PC-3 (cell line): Measurements from ENCODE around the gene IL1RAPL1. TPM values are rescaled to one million over a fixed set of nuclear protein-coding genes. Genes with fewer than 3 reads are reported as not detected.

Source experiments
- ATAC-seq: fragments of 200-7000 bp; cut with Tn5 transposase; 2 replicates; pipeline ENCODE4 v1.9.1; 2020; ENCODE audit warnings: mild to moderate bottlenecking, moderate library complexity
- BruUV-seq: library from RNA; stranded (reverse); fragments of 400-500 nt; replicated peaks from 2 replicates; lab custom pipeline; 2021; lab: Mats Ljungman, UMichigan
- CTCF ChIA-PET: fragments of 300-600 bp; sonication (Branson Sonifier 250); formaldehyde crosslinking; loops from one replicate; lab custom pipeline; 2022; ENCODE audit warnings: antibody characterized with exemption; lab: Charles Lee
- POLR2A ChIA-PET: fragments of 300-600 bp; sonication (Branson Sonifier 250); formaldehyde crosslinking; loops from one replicate; lab custom pipeline; 2022; ENCODE audit warnings: antibody characterized with exemption; ENCODE audit not compliant: unreplicated experiment; lab: Charles Lee
- DNase-seq: peaks from one replicate; pipeline ENCODE4 v3.0.0-alpha.2; 2015
- H2AFZ ChIP-seq: fragments of 300-600 bp; sonication (generic); 2 replicates; pipeline ENCODE4 v1.6.0; 2016; ENCODE audit warnings: antibody characterized with exemption, low read length
- H3F3A ChIP-seq: fragments of 300-600 bp; sonication (generic); one replicate; pipeline ENCODE4 v1.6.0; 2017; ENCODE audit warnings: antibody characterized with exemption, low read length, control low read depth, mild to moderate bottlenecking; ENCODE audit not compliant: unreplicated experiment
- H3K27ac ChIP-seq: fragments of 300-600 bp; sonication (generic); 2 replicates; pipeline ENCODE4 v1.5.1; 2016; ENCODE audit warnings: mild to moderate bottlenecking, low read length
- H3K27me3 ChIP-seq: fragments of 300-600 bp; sonication (generic); 2 replicates; pipeline ENCODE4 v1.6.1; 2016; ENCODE audit warnings: low read length, mixed read lengths
- H3K36me3 ChIP-seq: fragments of 300-600 bp; sonication (generic); 2 replicates; pipeline ENCODE4 v1.6.1; 2016; ENCODE audit warnings: low read depth, mixed run types, low read length, mixed read lengths
- H3K4me1 ChIP-seq: fragments of 300-600 bp; sonication (generic); 2 replicates; pipeline ENCODE4 v1.5.1; 2016; ENCODE audit warnings: low read length; ENCODE audit not compliant: insufficient read depth
- H3K4me2 ChIP-seq: fragments of 300-600 bp; sonication (generic); 2 replicates; pipeline ENCODE4 v1.6.0; 2016; ENCODE audit warnings: low read length
- H3K4me3 ChIP-seq: fragments of 300-600 bp; sonication (generic); 2 replicates; pipeline ENCODE4 v1.5.1; 2016; ENCODE audit warnings: mild to moderate bottlenecking, low read length, mixed read lengths
- H3K79me2 ChIP-seq: fragments of 300-600 bp; sonication (generic); 2 replicates; pipeline ENCODE4 v1.6.1; 2017; ENCODE audit warnings: low read length, mixed read lengths
- H3K9ac ChIP-seq: fragments of 300-600 bp; sonication (generic); 2 replicates; pipeline ENCODE4 v1.6.0; 2016; ENCODE audit warnings: mild to moderate bottlenecking, low read length
- H3K9me2 ChIP-seq: fragments of 300-600 bp; sonication (generic); replicated peaks from 2 replicates; pipeline ENCODE4 v1.6.1; 2016; ENCODE audit warnings: mixed run types, low read length, mixed read lengths
- H3K9me3 ChIP-seq: fragments of 300-600 bp; sonication (generic); 2 replicates; pipeline ENCODE4 v1.6.1; 2016; ENCODE audit warnings: low read length, mixed read lengths
- H4K20me1 ChIP-seq: fragments of 300-600 bp; sonication (generic); 2 replicates; pipeline ENCODE4 v1.6.1; 2016; ENCODE audit warnings: low read length, mixed read lengths
- CTCF ChIP-seq: fragments of 300-600 bp; sonication (generic); conservative IDR thresholded peaks from 2 replicates; pipeline ENCODE4 v1.5.1; 2017; ENCODE audit warnings: antibody characterized with exemption, low read depth, mild to moderate bottlenecking, low read length
- EZH2 ChIP-seq: fragments of 300-600 bp; sonication (generic); IDR thresholded peaks from one replicate; pipeline ENCODE4 v1.6.1; 2017; ENCODE audit warnings: antibody characterized with exemption, mild to moderate bottlenecking, low read length; ENCODE audit not compliant: unreplicated experiment
- EZH2phosphoT487 ChIP-seq: fragments of 300-600 bp; sonication (generic); IDR thresholded peaks from 2 replicates; pipeline ENCODE4 v1.6.1; 2018; ENCODE audit warnings: mild to moderate bottlenecking, antibody characterized with exemption, low read length, borderline replicate concordance
- intact Hi-C: fragments of 100-400 bp; cut with micrococcal nuclease; formaldehyde crosslinking; loops from 2 replicates; pipeline ENCODE4 v1.9.0; 2023
- total RNA-seq: library from RNA; depleted of rRNA; stranded (reverse); fragments of >200 nt; gene quantifications from 2 replicates; pipeline ENCODE4 v1.2.3, GENCODE V29; 2014

Gene IL1RAPL1
- total RNA-seq, 1 experiment from 2014 or later: 0.44 TPM

DNA sequence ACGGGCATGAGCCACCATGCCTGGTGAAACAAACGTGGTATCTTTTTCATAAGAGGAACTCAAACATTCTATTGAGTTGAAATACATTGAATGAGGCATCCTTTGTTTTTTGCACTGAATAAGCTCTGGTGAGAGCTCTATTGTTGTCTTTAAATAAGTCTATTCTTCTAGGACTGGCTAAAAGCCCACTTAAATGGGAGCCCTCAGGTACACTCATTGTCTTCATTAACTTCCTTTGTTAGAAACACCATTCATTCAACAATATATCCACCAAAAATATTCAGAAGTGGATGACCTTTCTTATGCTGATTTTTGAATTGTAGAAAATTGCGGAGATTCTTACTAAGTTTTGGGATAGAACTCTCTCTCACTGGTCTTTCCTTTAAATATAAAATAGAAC, 568.0 kb downstream of the IL1RAPL1 start:
- intact Hi-C loops: no loop called here
- Histone ChIP-seq H3K4me3 (no peak overlapping the region), H3F3A (no peaks in the 10 kb centered on the region), H3K27ac (no peak overlapping the region), H4K20me1 (no peaks in the 10 kb centered on the region), H3K9ac (no peak overlapping the region), H3K9me2 (no peaks in the 10 kb centered on the region), H2AFZ (no peak overlapping the region), H3K9me3 (no peaks in the 10 kb centered on the region), H3K4me2 (no peak overlapping the region), H3K27me3 (no peaks in the 10 kb centered on the region), H3K36me3 (no peaks in the 10 kb centered on the region), H3K79me2 (no peaks in the 10 kb centered on the region), H3K4me1 (no peaks in the 10 kb centered on the region)
- POLR2A ChIA-PET: no interaction called here
- BruUV-seq: no TSS peak
- ATAC-seq (no peak), DNase-seq (no peak)
- TF ChIP-seq CTCF: no peak
- no peak for TF ChIP-seq EZH2
- no peak for TF ChIP-seq EZH2phosphoT487
- CTCF ChIA-PET: no interaction called here

DNA sequence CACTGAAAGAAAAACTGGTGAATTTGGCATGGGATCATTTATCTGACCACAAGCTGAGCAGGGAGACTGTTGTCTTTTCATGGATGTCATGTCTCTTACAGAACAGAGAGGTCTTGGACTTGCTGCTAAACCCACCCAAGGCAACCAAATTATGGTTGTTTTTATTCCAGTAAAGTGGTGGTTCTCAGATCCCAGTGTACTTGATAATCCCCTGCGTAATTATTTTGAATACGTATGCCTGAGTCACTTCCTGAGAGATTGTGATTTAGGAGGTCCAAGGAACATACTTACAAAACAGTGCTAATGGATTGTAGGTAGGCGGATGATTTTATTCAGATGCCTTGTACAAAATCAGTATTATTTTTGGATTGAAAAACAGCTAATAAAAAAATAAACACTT, 585.6 kb downstream of the IL1RAPL1 start:
- H4K20me1 ChIP-seq: no peaks in the 10 kb centered on the region
- BruUV-seq: no TSS peak
- H3K4me2 ChIP-seq: no peak overlapping the region
- CTCF ChIA-PET: no interaction called here
- H3K4me1 ChIP-seq: no peaks in the 10 kb centered on the region
- no peak overlapping the region for H3K4me3 ChIP-seq
- no peak overlapping the region for H3K27ac ChIP-seq
- H3F3A ChIP-seq: no peaks in the 10 kb centered on the region
- H3K27me3 ChIP-seq: no peaks in the 10 kb centered on the region
- H3K79me2 ChIP-seq: no peaks in the 10 kb centered on the region
- DNase-seq (no peak), ATAC-seq (no peak)
- no peak overlapping the region for H2AFZ ChIP-seq
- TF ChIP-seq EZH2: no peak
- no peak for TF ChIP-seq CTCF
- no peak for TF ChIP-seq EZH2phosphoT487
- no peaks in the 10 kb centered on the region for H3K36me3 ChIP-seq
- POLR2A ChIA-PET: no interaction called here
- no peaks in the 10 kb centered on the region for H3K9me3 ChIP-seq
- H3K9ac ChIP-seq: no peak overlapping the region
- intact Hi-C loops: no loop called here
- H3K9me2 ChIP-seq: no peaks in the 10 kb centered on the region

- peak overlapping the region; percentile 38; the same call in 1 of the 2 replicates for H3K9ac ChIP-seq
These were observed 600.0 kb downstream of the IL1RAPL1 start for GRCh38 chrX:29187264-29187663.

More at GRCh38 chrX:29187264-29187663, 600.0 kb downstream of the IL1RAPL1 start:
- CTCF ChIA-PET: interaction anchor here (0.6 kb wide), 1 partner anchor 78 kb away, joined by 4 read pairs; no protein-coding TSS in a partner anchor
- Histone ChIP-seq H3F3A (no peaks in the 10 kb centered on the region), H2AFZ (no peak overlapping the region), H3K9me3 (0 out of 2 replicates have a peak, but pooled peaks cover 5% of the 10 kb centered on the region), H4K20me1 (no peaks in the 10 kb centered on the region), H3K4me2 (no peak overlapping the region), H3K4me3 (no peak overlapping the region), H3K4me1 (peaks cover 9% of the 10 kb centered on the region), H3K36me3 (no peaks in the 10 kb centered on the region), H3K79me2 (no peaks in the 10 kb centered on the region), H3K27me3 (no peaks in the 10 kb centered on the region), H3K27ac (peak overlapping the region; percentile 85), H3K9me2 (no peaks in the 10 kb centered on the region)
- no TSS peak for BruUV-seq
- DNase-seq (peak; percentile 67), ATAC-seq (peak; percentile 60)
- POLR2A ChIA-PET: no interaction called here
- intact Hi-C loops: loop anchor here (5.0 kb wide), 1 partner anchor 45 kb away; no protein-coding TSS in a partner anchor
- TF ChIP-seq CTCF: no peak
- no peak for TF ChIP-seq EZH2phosphoT487
- TF ChIP-seq EZH2: no peak
